ENCODE measurements around the gene CYP4F2.

DNA sequence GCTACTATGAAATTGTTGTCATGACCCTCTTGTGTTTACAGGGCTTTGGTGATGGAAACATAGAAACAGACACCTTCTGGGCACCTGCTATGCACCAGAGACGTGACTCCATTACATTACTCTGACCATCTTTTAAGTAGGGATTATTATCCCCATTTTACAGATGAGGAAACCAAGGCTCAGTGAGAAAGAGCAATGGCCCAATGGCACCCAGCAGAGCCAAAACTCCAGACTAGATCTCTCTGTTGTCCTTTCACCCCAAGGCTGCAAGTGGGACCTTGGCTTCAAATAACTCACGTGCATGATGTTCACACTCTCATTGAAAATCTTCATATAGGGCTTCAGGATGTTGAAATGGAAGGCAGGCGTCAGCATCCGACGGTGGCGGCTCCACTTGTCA is 5.9 kb downstream of the CYP4F2 start:
- TF ChIP-seq, protein P1, sequence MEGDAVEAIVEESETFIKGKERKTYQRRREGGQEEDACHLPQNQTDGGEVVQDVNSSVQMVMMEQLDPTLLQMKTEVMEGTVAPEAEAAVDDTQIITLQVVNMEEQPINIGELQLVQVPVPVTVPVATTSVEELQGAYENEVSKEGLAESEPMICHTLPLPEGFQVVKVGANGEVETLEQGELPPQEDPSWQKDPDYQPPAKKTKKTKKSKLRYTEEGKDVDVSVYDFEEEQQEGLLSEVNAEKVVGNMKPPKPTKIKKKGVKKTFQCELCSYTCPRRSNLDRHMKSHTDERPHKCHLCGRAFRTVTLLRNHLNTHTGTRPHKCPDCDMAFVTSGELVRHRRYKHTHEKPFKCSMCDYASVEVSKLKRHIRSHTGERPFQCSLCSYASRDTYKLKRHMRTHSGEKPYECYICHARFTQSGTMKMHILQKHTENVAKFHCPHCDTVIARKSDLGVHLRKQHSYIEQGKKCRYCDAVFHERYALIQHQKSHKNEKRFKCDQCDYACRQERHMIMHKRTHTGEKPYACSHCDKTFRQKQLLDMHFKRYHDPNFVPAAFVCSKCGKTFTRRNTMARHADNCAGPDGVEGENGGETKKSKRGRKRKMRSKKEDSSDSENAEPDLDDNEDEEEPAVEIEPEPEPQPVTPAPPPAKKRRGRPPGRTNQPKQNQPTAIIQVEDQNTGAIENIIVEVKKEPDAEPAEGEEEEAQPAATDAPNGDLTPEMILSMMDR (IDR thresholded peaks at IDR 0.05), result no peak
- no peak for TF ChIP-seq ZFX (IDR thresholded peaks at IDR 0.05; ENCODE audit: borderline replicate concordance)
